ENCODE data around the gene CLIP1.

- no peak for TF ChIP-seq POLR2A (IDR thresholded peaks at IDR 0.05)
- no peak for TF ChIP-seq CTCF (IDR thresholded peaks at IDR 0.05)
Measured at GRCh38 chr12:122282061-122282460, 140.4 kb downstream of the CLIP1 start.

Data from esophagus squamous epithelium (tissue), 4 donors.